ENCODE measurements around the gene LPCAT2.

LPCAT2 gene

DNA sequence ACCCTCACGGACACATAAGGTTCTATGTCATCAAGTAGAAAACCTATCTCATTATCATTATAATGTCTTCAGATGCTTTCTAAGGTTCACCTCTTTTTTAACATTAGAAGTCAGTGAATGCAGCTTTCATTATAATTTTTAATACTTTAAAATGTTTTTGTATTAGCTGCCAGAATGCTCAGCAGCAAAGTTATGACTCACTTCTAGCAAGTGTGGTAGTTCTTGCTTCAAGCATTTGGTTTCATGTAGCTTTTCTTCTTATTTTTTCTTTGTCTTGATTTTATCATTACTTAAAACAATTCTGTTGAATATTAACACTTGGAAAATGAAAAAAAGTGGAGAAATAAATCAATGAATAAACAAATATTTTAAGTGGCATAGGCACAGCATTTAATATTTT lies 23.4 kb downstream of the LPCAT2 start:
- TF ChIP-seq PPARA (CRISPR knock-in tag; IDR thresholded peaks at IDR 0.05; ENCODE audit: borderline replicate concordance) (no peak), CSDC2 (CRISPR knock-in tag; IDR thresholded peaks at IDR 0.05) (no peak), SNAI2 (CRISPR knock-in tag; IDR thresholded peaks at IDR 0.05) (no peak), TOX (CRISPR knock-in tag; IDR thresholded peaks at IDR 0.05; ENCODE audit: borderline replicate concordance) (no peak), ZFP30 (CRISPR knock-in tag; IDR thresholded peaks at IDR 0.05) (no peak), TCF4 (CRISPR knock-in tag; IDR thresholded peaks at IDR 0.05; ENCODE audit: borderline replicate concordance) (no peak), ZNF565 (CRISPR knock-in tag; conservative IDR thresholded peaks at IDR 0.05; ENCODE audit: low read depth) (no peak), ZFP3 (CRISPR knock-in tag; IDR thresholded peaks at IDR 0.05) (no peak), RARB (CRISPR knock-in tag; IDR thresholded peaks at IDR 0.05) (no peak), ZC3H10 (CRISPR knock-in tag; IDR thresholded peaks at IDR 0.05) (no peak), ESRRG (CRISPR knock-in tag; IDR thresholded peaks at IDR 0.05) (no peak), OSR1 (CRISPR knock-in tag; IDR thresholded peaks at IDR 0.05) (no peak), BACH2 (CRISPR knock-in tag; IDR thresholded peaks at IDR 0.05; ENCODE audit: borderline replicate concordance) (no peak), ZNF8 (CRISPR knock-in tag; IDR thresholded peaks at IDR 0.05) (no peak), ZNF70 (CRISPR knock-in tag; IDR thresholded peaks at IDR 0.05) (no peak), GLIS3 (CRISPR knock-in tag; IDR thresholded peaks at IDR 0.05) (no peak)
- TF ChIP-seq, protein P1, sequence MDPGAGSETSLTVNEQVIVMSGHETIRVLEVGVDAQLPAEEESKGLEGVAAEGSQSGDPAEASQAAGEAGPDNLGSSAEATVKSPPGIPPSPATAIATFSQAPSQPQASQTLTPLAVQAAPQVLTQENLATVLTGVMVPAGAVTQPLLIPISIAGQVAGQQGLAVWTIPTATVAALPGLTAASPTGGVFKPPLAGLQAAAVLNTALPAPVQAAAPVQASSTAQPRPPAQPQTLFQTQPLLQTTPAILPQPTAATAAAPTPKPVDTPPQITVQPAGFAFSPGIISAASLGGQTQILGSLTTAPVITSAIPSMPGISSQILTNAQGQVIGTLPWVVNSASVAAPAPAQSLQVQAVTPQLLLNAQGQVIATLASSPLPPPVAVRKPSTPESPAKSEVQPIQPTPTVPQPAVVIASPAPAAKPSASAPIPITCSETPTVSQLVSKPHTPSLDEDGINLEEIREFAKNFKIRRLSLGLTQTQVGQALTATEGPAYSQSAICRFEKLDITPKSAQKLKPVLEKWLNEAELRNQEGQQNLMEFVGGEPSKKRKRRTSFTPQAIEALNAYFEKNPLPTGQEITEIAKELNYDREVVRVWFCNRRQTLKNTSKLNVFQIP (CRISPR knock-in tag; IDR thresholded peaks at IDR 0.05; ENCODE audit: borderline replicate concordance, low read depth): no peak
- TF ChIP-seq, protein P2, sequence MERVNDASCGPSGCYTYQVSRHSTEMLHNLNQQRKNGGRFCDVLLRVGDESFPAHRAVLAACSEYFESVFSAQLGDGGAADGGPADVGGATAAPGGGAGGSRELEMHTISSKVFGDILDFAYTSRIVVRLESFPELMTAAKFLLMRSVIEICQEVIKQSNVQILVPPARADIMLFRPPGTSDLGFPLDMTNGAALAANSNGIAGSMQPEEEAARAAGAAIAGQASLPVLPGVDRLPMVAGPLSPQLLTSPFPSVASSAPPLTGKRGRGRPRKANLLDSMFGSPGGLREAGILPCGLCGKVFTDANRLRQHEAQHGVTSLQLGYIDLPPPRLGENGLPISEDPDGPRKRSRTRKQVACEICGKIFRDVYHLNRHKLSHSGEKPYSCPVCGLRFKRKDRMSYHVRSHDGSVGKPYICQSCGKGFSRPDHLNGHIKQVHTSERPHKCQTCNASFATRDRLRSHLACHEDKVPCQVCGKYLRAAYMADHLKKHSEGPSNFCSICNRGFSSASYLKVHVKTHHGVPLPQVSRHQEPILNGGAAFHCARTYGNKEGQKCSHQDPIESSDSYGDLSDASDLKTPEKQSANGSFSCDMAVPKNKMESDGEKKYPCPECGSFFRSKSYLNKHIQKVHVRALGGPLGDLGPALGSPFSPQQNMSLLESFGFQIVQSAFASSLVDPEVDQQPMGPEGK (CRISPR knock-in tag; IDR thresholded peaks at IDR 0.05; ENCODE audit: borderline replicate concordance): no peak
- TF ChIP-seq, protein P3, sequence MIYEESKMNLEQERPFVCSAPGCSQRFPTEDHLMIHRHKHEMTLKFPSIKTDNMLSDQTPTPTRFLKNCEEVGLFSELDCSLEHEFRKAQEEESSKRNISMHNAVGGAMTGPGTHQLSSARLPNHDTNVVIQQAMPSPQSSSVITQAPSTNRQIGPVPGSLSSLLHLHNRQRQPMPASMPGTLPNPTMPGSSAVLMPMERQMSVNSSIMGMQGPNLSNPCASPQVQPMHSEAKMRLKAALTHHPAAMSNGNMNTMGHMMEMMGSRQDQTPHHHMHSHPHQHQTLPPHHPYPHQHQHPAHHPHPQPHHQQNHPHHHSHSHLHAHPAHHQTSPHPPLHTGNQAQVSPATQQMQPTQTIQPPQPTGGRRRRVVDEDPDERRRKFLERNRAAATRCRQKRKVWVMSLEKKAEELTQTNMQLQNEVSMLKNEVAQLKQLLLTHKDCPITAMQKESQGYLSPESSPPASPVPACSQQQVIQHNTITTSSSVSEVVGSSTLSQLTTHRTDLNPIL (CRISPR knock-in tag; IDR thresholded peaks at IDR 0.05; ENCODE audit: low read depth): no peak
- ATAC-seq: 0 out of 3 replicates have a peak, but pooled peaks have one; percentile 27

DNA sequence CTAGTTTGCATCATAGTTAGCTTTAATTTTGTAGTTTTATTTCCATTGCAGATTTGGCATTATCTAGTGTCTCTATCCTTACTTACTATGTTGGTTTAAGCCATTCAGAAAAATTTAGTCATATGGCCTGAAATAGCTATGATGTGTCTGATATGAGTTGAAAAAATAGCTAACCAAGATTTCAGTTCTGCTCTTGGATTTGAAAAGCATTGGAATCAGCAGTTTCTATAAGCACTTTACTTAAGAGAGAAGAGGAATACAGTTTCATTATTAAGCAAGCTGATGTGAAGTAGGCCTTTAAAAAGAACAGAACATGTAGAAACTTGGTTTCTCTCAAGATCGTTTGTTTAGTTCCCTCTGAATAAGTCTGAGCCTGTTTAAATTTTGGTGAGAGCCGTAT lies 25.9 kb downstream of the LPCAT2 start:
- TF ChIP-seq RARB (CRISPR knock-in tag; IDR thresholded peaks at IDR 0.05) (no peak), ZNF70 (CRISPR knock-in tag; IDR thresholded peaks at IDR 0.05) (no peak), ARNTL (CRISPR knock-in tag; IDR thresholded peaks at IDR 0.05; ENCODE audit: borderline replicate concordance, low read depth) (no peak), TOX (CRISPR knock-in tag; IDR thresholded peaks at IDR 0.05; ENCODE audit: borderline replicate concordance) (no peak), BACH2 (CRISPR knock-in tag; IDR thresholded peaks at IDR 0.05; ENCODE audit: borderline replicate concordance) (no peak), TCF4 (CRISPR knock-in tag; IDR thresholded peaks at IDR 0.05; ENCODE audit: borderline replicate concordance) (no peak), ESRRG (CRISPR knock-in tag; IDR thresholded peaks at IDR 0.05) (no peak), OSR1 (CRISPR knock-in tag; IDR thresholded peaks at IDR 0.05) (no peak), ZFP3 (CRISPR knock-in tag; IDR thresholded peaks at IDR 0.05) (no peak), SNAI2 (CRISPR knock-in tag; IDR thresholded peaks at IDR 0.05) (no peak), GLIS3 (CRISPR knock-in tag; IDR thresholded peaks at IDR 0.05) (no peak), CSDC2 (CRISPR knock-in tag; IDR thresholded peaks at IDR 0.05) (no peak), ZFP30 (CRISPR knock-in tag; IDR thresholded peaks at IDR 0.05) (no peak), ZNF8 (CRISPR knock-in tag; IDR thresholded peaks at IDR 0.05) (no peak), ZC3H10 (CRISPR knock-in tag; IDR thresholded peaks at IDR 0.05) (no peak)
- TF ChIP-seq, protein P4, sequence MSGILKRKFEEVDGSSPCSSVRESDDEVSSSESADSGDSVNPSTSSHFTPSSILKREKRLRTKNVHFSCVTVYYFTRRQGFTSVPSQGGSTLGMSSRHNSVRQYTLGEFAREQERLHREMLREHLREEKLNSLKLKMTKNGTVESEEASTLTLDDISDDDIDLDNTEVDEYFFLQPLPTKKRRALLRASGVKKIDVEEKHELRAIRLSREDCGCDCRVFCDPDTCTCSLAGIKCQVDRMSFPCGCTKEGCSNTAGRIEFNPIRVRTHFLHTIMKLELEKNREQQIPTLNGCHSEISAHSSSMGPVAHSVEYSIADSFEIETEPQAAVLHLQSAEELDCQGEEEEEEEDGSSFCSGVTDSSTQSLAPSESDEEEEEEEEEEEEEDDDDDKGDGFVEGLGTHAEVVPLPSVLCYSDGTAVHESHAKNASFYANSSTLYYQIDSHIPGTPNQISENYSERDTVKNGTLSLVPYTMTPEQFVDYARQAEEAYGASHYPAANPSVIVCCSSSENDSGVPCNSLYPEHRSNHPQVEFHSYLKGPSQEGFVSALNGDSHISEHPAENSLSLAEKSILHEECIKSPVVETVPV (CRISPR knock-in tag; IDR thresholded peaks at IDR 0.05): no peak
- TF ChIP-seq, protein P3 (CRISPR knock-in tag; IDR thresholded peaks at IDR 0.05; ENCODE audit: low read depth): no peak
- TF ChIP-seq, protein P2 (CRISPR knock-in tag; IDR thresholded peaks at IDR 0.05; ENCODE audit: borderline replicate concordance): no peak
- TF ChIP-seq, protein P5, sequence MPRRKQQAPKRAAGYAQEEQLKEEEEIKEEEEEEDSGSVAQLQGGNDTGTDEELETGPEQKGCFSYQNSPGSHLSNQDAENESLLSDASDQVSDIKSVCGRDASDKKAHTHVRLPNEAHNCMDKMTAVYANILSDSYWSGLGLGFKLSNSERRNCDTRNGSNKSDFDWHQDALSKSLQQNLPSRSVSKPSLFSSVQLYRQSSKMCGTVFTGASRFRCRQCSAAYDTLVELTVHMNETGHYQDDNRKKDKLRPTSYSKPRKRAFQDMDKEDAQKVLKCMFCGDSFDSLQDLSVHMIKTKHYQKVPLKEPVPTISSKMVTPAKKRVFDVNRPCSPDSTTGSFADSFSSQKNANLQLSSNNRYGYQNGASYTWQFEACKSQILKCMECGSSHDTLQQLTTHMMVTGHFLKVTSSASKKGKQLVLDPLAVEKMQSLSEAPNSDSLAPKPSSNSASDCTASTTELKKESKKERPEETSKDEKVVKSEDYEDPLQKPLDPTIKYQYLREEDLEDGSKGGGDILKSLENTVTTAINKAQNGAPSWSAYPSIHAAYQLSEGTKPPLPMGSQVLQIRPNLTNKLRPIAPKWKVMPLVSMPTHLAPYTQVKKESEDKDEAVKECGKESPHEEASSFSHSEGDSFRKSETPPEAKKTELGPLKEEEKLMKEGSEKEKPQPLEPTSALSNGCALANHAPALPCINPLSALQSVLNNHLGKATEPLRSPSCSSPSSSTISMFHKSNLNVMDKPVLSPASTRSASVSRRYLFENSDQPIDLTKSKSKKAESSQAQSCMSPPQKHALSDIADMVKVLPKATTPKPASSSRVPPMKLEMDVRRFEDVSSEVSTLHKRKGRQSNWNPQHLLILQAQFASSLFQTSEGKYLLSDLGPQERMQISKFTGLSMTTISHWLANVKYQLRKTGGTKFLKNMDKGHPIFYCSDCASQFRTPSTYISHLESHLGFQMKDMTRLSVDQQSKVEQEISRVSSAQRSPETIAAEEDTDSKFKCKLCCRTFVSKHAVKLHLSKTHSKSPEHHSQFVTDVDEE (CRISPR knock-in tag; IDR thresholded peaks at IDR 0.05): no peak
- TF ChIP-seq, protein P1 (CRISPR knock-in tag; IDR thresholded peaks at IDR 0.05; ENCODE audit: borderline replicate concordance, low read depth): no peak
- ATAC-seq: no peak
